Endothelial cell of umbilical vein (primary cell): Measurements from ENCODE around the gene RBM47. TPM values are rescaled to one million over a fixed set of nuclear protein-coding genes. Genes with fewer than 3 reads are reported as not detected.

Source experiments
- BruUV-seq: library from RNA; stranded (reverse); fragments of 400-500 nt; replicated peaks from 2 replicates; lab custom pipeline; 2021; lab: Mats Ljungman, UMichigan
- CTCF ChIA-PET: fragments of 300-600, 350-600 bp; sonication (Branson Sonifier 250); formaldehyde crosslinking; loops from one replicate; lab custom pipeline; 2021; ENCODE audit warnings: antibody characterized with exemption, inconsistent platforms; lab: Charles Lee
- POLR2A ChIA-PET: fragments of 300-600, 350-600 bp; sonication (Branson Sonifier 250); formaldehyde crosslinking; loops from one replicate; lab custom pipeline; 2021; ENCODE audit warnings: antibody characterized with exemption, inconsistent platforms; lab: Charles Lee
- DNase-seq: peaks from one replicate; pipeline ENCODE4 v3.0.0-alpha.2; 2011; ENCODE audit warnings: low read depth, low spot score
- FAIRE-seq: peaks from 2 replicates; lab custom pipeline; 2011; peaks lifted over from hg19 to GRCh38; lab: Jason Lieb, UNC
- H2AFZ ChIP-seq: 2 replicates; pipeline ENCODE4 v1.6.0; 2012; ENCODE audit warnings: low read depth, low read length, control low read depth, inconsistent platforms
- H3K27ac ChIP-seq: 2 replicates; pipeline ENCODE4 v1.5.1; 2011; ENCODE audit warnings: low read depth, mild to moderate bottlenecking, control low read depth, low read length, moderate library complexity; ENCODE audit not compliant: insufficient read depth
- H3K27me3 ChIP-seq, 2 experiments: 2 replicates each; pipeline versions ENCODE4 v1.6.0 to v1.6.1; 2011; ENCODE audit warnings: low read length in 2 of 2, mixed read lengths in 1 of 2; ENCODE audit not compliant: control insufficient read depth in 2 of 2, insufficient read depth in 2 of 2
- H3K36me3 ChIP-seq, 2 experiments: 2 replicates in 1 of 2; 3 replicates in 1 of 2; pipeline ENCODE4 v1.5.1; 2011; ENCODE audit warnings: low read length in 2 of 2, mild to moderate bottlenecking in 1 of 2, moderate library complexity in 1 of 2; ENCODE audit not compliant: control insufficient read depth in 2 of 2, insufficient read depth in 2 of 2; ENCODE audit errors: extremely low read depth in 1 of 2
- H3K4me1 ChIP-seq: 3 replicates; pipeline ENCODE4 v1.5.1; 2011; ENCODE audit warnings: mild to moderate bottlenecking, low read length; ENCODE audit not compliant: control insufficient read depth, insufficient read depth; ENCODE audit errors: extremely low read depth
- H3K4me2 ChIP-seq: 2 replicates; pipeline ENCODE4 v1.6.1; 2011; ENCODE audit warnings: low read length, control low read depth, mixed read lengths; ENCODE audit not compliant: insufficient read depth
- H3K4me3 ChIP-seq, 3 experiments: fragments of 200-600 bp in 1 of 3; sonication (generic), shearing (Covaris generic) in 1 of 3; replicated peaks in 1 of 3; 2 replicates each; pipeline ENCODE4 v1.5.1; 2011 to 2016; ENCODE audit warnings: control low read depth in 3 of 3, low read length in 3 of 3, mild to moderate bottlenecking in 2 of 3, inconsistent platforms in 1 of 3, low read depth in 1 of 3, moderate library complexity in 1 of 3; ENCODE audit not compliant: insufficient read depth in 1 of 3
- H3K79me2 ChIP-seq: 2 replicates; pipeline ENCODE4 v1.6.0; 2012; ENCODE audit warnings: low read length, inconsistent platforms; ENCODE audit not compliant: control insufficient read depth, insufficient read depth
- H3K9ac ChIP-seq: replicated peaks from 2 replicates; pipeline ENCODE3; 2011; ENCODE audit warnings: low read length, control low read depth; ENCODE audit not compliant: insufficient read depth; ENCODE audit errors: extremely low read depth
- H3K9me1 ChIP-seq: replicated peaks from 3 replicates; pipeline ENCODE4 v1.6.0; 2011; ENCODE audit warnings: mild to moderate bottlenecking, low read length; ENCODE audit not compliant: control insufficient read depth, insufficient read depth; ENCODE audit errors: extremely low read depth
- H3K9me3 ChIP-seq: replicated peaks from 2 replicates; pipeline ENCODE4 v1.5.1; 2012; ENCODE audit warnings: low read length, inconsistent platforms; ENCODE audit not compliant: control insufficient read depth, insufficient read depth
- H4K20me1 ChIP-seq: replicated peaks from 2 replicates; pipeline ENCODE3; 2011; ENCODE audit warnings: mild to moderate bottlenecking, low read length; ENCODE audit not compliant: control insufficient read depth, insufficient read depth; ENCODE audit errors: extremely low read depth
- EZH2 ChIP-seq: IDR thresholded peaks from 2 replicates; pipeline ENCODE4 v1.6.1; 2012; ENCODE audit warnings: borderline replicate concordance, low read depth, mild to moderate bottlenecking, moderate library complexity, low read length, inconsistent platforms; ENCODE audit not compliant: severe bottlenecking
- FOS ChIP-seq: IDR thresholded peaks from 2 replicates; pipeline ENCODE4 v1.6.1; 2011; ENCODE audit warnings: mild to moderate bottlenecking, low read length, moderate library complexity, borderline replicate concordance; ENCODE audit not compliant: insufficient read depth
- GATA2 ChIP-seq: IDR thresholded peaks from 2 replicates; pipeline ENCODE4 v1.7.0; 2011; ENCODE audit warnings: low read depth, mild to moderate bottlenecking, moderate library complexity, mixed read lengths, low read length; ENCODE audit not compliant: insufficient read length, insufficient read depth
- JUN ChIP-seq: IDR thresholded peaks from 2 replicates; pipeline ENCODE4 v1.6.1; 2011; ENCODE audit warnings: borderline replicate concordance, low read depth; ENCODE audit not compliant: insufficient read length, insufficient read depth
- MYC ChIP-seq: IDR thresholded peaks from one replicate; pipeline ENCODE4 v1.6.1; 2011; ENCODE audit warnings: mild to moderate bottlenecking, low read depth, low read length
- POLR2A ChIP-seq: IDR thresholded peaks from 2 replicates; pipeline ENCODE4 v1.6.1; 2012; ENCODE audit warnings: low read depth, mild to moderate bottlenecking, control low read depth, low read length
- POLR2AphosphoS5 ChIP-seq: IDR thresholded peaks from 2 replicates; pipeline ENCODE4 v1.6.1; 2012; ENCODE audit warnings: low read depth, mild to moderate bottlenecking, control low read depth, low read length, moderate library complexity; ENCODE audit not compliant: insufficient read depth
- dilution Hi-C: fragments of 300-500 bp; cut with MboI; formaldehyde crosslinking; loops from one replicate; pipeline ENCODE4 v1.15.0; 2019; ENCODE audit warnings: low sequenced_read_pairs; ENCODE audit not compliant: extremely low pct_ligation_motif_present
- intact Hi-C: fragments of 100-400 bp; cut with micrococcal nuclease; formaldehyde crosslinking; loops from one replicate; pipeline ENCODE4 v1.10.0; 2022
- polyA plus RNA-seq, 4 experiments: library from polyadenylated mRNA; depleted of rRNA in 3 of 4; stranded (reverse) in 3 of 4; unstranded in 1 of 4; fragments of >200 nt; gene quantifications; 2 replicates each; pipeline versions ENCODE4 v1.2.1 to v1.2.3, GENCODE V29; 2011 to 2012; ENCODE audit warnings: missing spikeins in 1 of 4
- total RNA-seq: library from RNA; stranded (reverse); gene quantifications from 2 replicates; pipeline ENCODE4 v1.2.3, GENCODE V29; 2021
- TF ChIP-seq, protein P1 (sequence below), 2 donors: IDR thresholded peaks; 1 replicate in 1 of 2; 2 replicates in 1 of 2; pipeline ENCODE4 v1.5.1; 2011; ENCODE audit warnings: low read length in 2 of 2, mild to moderate bottlenecking in 2 of 2, moderate library complexity in 2 of 2, control low read depth in 1 of 2, inconsistent platforms in 1 of 2, low read depth in 1 of 2; ENCODE audit not compliant: insufficient read depth in 1 of 2; ENCODE audit errors: extremely low read depth in 1 of 2
- TF ChIP-seq, protein P2 (sequence below): IDR thresholded peaks from 2 replicates; pipeline ENCODE4 v1.6.1; 2011; ENCODE audit not compliant: insufficient read depth, insufficient read length

RBM47 gene
- total and polyA plus RNA-seq, 2 donors (not counting 3 experiments of a cell fraction or from before 2014, with no cell fraction given), result not detected

DNA sequence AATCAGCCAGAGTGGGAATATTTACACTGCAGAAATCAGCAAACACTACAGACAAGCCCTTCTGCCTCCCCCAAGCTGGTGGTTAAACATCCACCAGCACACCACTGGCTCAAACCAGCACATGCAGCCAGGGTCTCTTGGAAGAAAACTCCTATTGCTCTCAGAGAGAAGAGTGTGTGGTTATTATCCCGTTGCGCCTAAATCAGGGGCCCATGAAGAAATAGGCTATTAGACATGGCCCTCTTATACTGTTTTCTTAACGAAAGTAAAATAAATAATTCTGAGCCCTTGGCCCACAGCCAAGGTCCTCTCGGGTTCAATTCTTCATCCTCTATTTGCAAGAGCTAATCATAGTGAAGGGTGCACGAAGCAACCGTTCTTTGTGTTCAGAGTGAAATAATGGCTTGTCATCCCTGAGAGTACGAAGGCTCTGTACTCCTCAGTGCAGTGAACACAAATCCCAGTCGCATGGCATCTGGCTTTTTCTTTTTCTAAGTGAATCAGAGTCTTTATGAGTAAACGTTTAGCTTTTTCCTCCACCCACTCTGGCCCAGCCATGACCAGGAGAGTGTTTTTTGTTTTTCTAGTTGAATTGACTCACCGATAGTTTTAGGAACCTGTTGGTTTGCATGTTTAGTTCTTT is 33.4 kb upstream of the RBM47 start:
- Histone ChIP-seq H3K9me3 (no peaks in the 10 kb centered on the region), H3K79me2 (no peaks in the 10 kb centered on the region), H4K20me1 (no peaks in the 10 kb centered on the region), H3K9me1 (no peaks in the 10 kb centered on the region), H3K4me3 (no peak overlapping the region), H3K4me2 (peak overlapping the region; percentile 1), H3K4me1 (peaks cover under 1% of the 10 kb centered on the region), H3K27ac (no peak overlapping the region), H3K27me3 (no peaks in the 10 kb centered on the region), H3K9ac (no peak overlapping the region), H2AFZ (peak overlapping the region; percentile 65), H3K36me3 (no peaks in the 10 kb centered on the region)
- TF ChIP-seq JUN, result no peak
- TF ChIP-seq FOS, result no peak
- TF ChIP-seq, protein P1, sequence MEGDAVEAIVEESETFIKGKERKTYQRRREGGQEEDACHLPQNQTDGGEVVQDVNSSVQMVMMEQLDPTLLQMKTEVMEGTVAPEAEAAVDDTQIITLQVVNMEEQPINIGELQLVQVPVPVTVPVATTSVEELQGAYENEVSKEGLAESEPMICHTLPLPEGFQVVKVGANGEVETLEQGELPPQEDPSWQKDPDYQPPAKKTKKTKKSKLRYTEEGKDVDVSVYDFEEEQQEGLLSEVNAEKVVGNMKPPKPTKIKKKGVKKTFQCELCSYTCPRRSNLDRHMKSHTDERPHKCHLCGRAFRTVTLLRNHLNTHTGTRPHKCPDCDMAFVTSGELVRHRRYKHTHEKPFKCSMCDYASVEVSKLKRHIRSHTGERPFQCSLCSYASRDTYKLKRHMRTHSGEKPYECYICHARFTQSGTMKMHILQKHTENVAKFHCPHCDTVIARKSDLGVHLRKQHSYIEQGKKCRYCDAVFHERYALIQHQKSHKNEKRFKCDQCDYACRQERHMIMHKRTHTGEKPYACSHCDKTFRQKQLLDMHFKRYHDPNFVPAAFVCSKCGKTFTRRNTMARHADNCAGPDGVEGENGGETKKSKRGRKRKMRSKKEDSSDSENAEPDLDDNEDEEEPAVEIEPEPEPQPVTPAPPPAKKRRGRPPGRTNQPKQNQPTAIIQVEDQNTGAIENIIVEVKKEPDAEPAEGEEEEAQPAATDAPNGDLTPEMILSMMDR (IDR thresholded peaks at IDR 0.05; ENCODE audit: extremely low read depth in 1 of 2, insufficient read depth in 1 of 2, low read depth in 1 of 2, low read length in 2 of 2), result no peak
- no peak for TF ChIP-seq GATA2
- no peak for TF ChIP-seq EZH2
- TF ChIP-seq, protein P2, sequence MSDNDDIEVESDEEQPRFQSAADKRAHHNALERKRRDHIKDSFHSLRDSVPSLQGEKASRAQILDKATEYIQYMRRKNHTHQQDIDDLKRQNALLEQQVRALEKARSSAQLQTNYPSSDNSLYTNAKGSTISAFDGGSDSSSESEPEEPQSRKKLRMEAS, result no peak
- TF ChIP-seq MYC, result no peak
- TF ChIP-seq POLR2A, result no peak
- TF ChIP-seq POLR2AphosphoS5, result no peak
- CTCF ChIA-PET, result interaction anchor here (0.7 to 2.0 kb wide), 2 partner anchors 10 to 14 kb away, joined by 4 to 14 read pairs; no protein-coding TSS in a partner anchor
- FAIRE-seq (peak; percentile 33), DNase-seq (peak; percentile 32)
- intact Hi-C loops, result no loop called here
- dilution Hi-C loops, result no loop called here
- POLR2A ChIA-PET, result no interaction called here
- no TSS peak for BruUV-seq
